ENCODE results near the gene TIAM1.
A peak's percentile ranks its signal among the peaks of the same experiment; 100 is the strongest.

TIAM1 gene

DNA sequence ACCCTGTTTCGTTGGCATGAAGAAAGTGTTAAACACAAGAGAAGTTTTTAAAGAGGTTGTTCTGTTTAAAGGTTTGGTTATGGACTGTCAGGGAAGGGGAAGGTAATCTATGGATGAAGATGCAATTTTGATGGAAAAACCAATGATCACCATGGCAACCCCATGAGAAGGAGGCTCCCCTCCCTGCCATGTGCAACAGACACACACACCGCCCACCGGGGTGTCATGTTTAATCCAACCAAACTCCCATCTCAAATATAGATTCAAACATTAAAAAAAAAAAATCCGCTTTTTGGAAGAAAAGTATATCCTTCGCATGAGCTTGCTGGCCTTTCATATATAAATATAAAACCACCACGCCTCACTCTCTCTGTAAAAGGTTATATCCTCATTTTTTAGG lies 224.9 kb downstream of the TIAM1 start:
- no peak for DNase-seq

DNA sequence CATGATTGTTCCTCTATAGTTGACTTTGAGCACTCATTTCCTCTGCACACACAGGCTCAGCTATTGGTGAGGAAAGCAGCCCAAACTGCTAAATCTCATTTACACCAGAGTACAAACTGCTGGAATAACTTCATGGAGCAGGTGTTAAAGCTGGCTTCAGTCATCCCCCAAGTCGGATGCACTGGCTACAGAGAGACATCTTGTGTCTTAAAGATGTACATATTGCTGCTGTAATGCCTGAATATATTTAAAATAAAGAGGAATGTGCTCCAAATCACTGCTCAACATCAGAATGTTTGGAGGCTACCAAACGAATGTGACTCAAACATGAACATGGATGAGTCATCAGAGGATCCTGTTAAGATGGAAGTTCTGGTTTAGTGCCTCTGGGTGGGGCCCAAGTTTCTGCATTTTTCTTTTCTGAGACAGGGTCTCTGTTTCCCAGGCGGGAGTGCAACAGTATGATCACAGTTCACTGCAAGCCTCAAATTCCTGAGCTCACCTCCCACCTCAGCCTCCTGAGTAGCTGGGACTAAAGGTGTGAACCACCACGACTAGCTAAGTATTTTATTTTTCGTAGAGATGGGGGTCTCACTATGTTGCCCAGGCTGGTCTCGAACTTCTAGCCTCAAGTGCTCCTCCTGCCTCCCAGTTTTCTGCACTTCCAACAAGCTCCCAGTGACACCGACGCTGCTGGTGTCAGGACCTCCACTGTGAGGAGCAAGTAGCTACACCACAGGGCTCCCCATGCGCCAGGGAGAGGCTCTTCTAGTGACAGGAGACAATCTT lies 226.7 kb downstream of the TIAM1 start:
- DNase-seq = no peak

DNA sequence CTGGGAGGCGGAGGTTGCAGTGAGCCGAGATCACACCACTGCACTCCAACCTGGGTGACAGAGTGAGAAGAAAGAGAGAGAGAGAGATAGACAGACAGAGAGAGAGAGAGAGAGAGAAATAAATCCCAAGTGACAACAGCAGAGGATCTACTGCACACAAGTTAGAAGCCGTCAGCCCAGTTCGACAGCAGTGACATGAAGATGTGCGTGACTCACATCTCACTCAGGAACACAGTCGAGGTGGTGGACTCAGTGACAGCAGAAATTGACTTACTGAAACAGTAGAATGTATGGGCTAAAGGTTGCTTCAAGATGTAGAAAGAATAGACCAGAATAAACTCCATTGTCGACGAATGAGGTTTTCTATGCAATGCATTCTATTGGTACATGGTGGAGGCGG lies 228.8 kb downstream of the TIAM1 start:
- no peak for DNase-seq

DNA sequence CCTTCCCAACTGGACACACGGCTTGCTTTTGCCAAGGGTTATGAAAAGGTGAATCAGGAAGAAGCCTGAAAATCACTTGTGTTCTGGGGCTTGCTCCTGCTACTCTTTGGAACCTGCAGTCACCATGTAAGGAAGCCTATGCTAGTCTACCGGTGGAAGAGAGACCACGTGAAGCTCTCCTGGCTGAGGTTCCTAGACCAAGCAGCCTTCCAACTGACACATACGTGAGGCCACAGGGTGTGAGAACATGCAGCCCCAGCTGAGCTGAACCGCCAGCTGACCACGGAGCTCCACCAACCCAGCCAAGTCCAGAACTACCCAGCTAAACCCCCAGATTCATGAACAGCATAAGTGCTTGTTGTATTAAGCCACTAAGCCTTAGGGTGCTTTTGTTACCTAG lies 233.0 kb downstream of the TIAM1 start:
- no peak for DNase-seq

DNA sequence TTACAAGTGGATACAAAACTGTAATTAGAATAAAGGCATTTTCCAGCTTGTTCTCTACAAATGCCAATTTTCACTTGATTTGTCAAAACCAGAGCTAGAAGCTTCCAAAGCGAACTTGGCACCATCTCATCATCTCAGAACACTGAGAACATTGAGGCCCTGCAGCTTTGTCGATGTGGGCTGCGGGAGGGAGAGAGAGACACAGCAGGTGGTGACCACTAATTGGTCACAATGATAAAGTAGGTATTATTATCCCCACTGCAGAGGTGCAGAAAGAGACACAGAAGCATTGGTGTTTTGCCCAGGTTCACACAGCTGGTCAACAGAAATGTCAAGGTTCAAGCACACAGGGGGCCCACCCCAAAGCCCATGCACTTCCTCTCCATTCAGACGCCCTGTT lies 233.6 kb downstream of the TIAM1 start:
- DNase-seq = no peak

DNA sequence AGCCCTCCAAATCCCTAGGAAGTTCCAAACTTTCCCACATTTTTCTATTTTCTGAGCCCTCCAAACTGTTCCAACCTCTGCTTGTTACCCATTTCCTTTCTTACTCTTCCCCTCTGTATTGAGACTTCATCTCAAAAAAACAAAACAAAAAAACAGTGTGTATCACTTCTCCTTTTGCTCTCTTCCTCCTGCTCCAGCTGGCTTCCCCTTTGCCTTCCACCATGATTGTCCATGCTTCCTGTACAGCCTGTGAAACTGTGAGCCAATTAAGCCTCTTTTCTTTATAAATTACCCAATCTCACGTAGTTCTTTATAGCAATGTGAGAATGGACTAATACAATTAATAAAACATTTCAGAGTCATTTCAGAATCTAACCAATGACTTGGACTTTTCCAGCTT lies 236.2 kb downstream of the TIAM1 start:
- DNase-seq = no peak

DNA sequence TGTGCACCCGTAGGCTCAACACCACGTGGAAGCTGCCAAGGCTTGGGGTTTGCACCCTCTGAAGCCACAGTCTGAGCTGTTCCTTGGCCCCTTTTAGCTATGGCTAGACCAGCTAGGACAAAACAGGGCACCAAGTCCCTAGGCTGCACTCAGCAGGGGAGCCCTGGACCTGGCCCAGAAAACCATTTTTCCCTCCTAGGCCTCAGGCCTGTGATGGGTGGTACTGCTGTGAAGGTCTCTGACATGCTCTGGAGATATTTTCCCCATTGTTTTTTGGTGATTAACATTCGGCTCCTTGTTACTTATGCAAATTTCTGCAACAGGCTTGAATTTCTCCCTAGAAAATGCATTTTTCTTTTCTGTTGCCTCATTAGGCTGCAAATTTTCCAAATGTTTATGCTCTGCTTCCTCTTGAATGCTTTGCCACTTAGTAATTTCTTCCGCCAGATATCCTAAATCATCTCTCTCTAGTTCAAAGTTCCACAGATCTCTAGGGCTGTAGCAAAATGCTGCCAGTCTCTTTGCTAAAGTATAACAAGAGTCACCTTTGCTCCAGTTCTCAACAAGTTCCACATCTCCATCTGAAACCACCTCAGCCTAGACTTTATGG lies 236.8 kb downstream of the TIAM1 start:
- DNase-seq = no peak

DNA sequence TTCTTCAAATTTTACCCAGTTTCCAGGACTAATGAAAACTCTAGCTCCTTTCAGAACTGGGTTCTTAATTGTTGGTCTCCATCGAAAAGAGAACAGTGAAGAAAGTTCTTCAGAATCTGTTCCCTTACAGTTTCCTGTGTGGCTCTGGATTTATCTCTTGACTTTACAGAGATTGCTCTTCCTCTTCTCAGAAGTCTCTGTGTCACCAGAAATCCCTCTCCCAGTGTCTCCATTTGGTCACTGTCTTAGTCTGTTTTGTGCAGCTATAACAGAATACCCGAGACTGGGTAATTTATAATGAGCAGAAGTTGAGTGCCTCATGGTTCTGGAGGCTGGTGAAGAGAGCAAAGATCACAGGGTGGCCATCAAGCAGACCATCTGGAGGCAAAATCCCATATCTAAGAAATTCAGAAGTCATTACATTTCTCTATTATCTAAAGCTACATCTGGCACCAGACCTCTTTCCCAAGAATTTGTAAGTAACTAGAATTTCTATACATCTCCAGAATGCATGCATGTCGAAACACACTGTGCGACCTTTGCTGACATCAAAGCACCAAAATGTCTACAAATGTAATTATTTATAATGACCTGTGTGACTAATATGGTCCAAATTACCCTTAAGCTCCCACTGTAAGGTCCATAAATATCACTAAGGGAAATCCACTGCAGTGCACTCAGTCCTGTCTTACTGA lies 240.3 kb downstream of the TIAM1 start:
- DNase-seq = no peak

DNA sequence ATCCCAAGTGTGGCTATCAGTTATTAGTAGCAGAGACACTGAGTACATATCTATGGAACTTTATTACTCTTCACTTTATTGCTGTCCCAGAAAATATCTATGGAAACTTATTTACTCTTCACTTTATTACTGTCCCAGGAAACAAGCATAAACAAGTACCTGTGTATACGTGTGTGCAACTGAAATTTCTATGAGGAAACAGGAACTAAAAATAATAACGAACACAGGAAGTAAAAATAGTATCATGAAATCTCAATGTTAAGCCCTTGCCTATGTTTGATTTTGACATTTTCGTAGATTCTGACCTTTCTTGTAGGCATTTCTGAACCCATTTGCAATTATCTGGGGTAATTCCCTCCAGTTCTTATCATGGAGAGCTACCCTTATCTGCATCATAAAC lies 240.9 kb downstream of the TIAM1 start:
- DNase-seq = no peak

DNA sequence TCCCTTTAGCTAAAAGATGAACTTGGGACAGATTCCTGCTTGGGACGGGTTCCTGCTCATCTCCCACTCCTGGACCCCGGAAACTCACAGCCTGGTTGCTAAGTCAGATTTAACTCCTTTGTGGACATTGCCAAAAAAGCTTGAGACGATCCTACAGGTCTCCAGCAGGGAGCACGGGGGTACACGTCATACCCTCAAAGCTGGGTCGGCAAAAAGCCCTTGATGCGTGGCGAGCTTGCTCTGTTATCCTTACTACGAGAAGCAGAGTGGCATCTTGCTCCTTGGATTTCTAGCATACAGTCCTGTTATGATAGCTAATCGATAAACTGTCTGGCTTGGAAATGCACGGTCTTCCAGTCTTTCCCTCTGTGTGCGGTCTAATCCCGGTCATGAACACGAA lies 244.9 kb downstream of the TIAM1 start:
- no peak for DNase-seq

DNA sequence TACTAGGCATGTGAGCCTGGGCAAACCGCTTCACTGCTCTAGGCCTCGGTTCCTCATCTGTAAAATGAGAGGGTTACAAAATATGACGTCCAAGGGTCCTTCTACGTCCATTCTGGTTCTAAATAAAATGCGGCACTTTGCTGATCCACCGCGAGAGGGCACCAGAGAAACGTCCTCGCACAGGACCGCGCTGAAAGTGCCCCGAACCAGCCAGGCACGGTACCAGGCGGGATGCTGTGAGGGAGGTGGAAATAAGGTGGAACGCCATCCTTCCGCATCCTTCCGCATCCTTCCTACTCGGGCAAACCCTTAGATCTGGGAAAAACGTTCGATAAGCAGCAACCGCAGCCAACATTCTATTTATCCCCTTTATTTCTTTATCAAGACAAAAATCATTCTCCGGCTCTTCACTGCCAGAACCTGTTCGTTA lies 245.5 kb downstream of the TIAM1 start:
- peak; percentile 83 for DNase-seq

DNA sequence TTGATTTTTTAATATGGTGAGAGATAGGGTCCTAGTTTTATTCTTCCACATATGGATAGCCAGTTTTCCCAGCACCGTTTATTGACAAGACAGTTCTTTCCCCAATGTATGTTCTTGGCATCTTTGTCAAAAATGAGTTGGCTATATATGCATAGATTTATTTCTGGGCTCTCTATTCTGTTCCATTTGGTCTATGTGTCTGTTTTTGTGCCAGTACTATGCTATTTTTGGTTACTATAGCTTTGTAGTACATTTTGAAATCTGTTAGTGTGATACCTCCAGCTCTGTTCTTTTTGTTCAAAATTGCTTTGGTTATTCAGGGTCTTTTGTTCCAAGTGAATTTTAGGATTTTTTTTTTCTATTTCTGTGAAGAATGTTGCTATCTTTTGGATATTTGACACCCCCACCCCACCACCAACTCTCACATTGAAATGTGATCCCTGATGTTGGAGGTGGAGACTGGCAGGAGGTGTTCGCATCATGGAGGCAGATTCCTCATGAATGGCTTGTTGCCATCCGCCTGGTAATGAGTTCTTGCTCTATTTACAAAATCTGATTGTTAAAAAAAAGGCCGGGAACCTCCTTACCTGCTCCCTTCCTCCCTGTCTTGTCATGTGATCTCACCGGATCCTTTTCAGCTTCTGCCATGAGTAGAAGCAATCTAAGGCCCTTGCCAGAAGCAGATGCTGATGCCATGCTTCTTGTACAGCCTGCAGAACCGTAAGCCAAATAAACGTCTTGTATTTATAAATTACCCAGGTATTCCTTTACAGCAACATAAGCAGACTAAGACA lies 251.0 kb downstream of the TIAM1 start:
- DNase-seq = no peak

DNA sequence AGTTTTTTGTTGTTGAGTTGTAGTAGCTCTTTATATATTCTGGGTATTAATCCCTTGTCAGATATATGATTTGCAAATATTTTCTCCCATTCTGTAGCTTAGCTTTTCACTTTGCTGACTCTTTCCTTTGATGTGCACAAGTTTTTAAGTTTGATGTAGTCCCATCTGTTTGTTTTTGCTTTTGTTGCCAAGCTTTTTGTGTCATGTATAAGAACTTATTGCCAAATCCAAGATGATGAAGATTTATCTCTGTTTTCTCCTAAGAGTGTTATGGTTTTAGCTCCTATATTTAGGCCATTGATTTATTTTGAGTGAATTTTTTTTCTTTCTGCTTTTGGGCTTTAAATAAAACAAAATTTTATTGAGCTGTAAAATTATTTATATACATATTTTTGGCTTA lies 253.7 kb downstream of the TIAM1 start:
- no peak for DNase-seq

DNA sequence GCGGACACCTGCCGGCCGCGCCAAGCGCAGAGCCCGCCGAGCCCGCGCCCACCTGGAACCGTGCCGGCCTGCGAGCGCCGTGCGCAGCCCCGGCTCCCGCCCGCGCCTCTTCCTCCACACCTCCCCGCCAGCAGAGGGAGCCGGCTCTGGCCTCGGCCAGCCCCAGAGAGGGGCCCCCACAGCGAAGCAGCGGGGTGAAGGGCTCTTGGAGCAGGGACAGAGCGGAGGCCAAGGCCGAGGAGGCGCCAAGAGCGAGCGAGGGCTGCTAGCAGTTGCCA lies 255.6 kb downstream of the TIAM1 start:
- no peak for DNase-seq

DNA sequence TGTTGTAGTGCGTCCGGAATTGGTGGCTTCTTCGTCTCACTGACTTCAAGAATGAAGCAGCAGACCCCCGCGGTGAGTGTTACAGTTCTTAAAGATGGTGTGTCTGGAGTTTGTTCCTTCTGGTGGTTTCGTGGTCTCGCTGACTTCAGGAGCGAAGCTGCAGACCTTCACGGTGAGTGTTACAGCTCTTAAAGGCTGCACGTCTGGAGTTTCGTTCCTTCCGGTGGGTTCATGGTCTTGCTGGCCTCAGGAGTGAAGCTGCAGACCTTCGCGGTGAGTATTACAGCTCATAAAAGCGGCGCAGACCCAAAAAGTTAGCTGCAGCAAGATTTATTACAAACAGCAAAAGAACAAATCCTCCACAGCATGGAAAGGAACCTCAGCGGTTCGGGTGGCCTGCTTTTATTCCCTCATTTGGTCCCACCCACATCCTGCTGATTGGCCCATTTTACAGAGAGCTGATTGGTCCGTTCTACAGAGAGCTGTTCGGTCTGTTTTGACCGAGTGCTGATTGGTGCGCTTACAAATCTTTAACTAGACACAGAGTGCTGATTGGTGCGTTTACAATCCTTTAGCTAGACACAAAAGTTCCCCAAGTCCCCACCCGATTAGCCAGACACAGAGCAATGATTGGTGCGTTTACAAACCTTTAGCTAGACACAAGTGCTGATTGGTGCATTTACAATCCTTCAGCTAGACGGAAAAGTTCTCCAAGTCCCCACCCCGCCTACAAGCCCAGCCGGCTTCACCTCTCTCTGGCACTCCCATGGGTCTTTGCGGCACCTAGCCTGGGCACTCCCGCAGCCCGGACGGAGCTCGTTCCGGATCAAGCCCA lies 256.2 kb downstream of the TIAM1 start:
- no peak for DNase-seq

DNA sequence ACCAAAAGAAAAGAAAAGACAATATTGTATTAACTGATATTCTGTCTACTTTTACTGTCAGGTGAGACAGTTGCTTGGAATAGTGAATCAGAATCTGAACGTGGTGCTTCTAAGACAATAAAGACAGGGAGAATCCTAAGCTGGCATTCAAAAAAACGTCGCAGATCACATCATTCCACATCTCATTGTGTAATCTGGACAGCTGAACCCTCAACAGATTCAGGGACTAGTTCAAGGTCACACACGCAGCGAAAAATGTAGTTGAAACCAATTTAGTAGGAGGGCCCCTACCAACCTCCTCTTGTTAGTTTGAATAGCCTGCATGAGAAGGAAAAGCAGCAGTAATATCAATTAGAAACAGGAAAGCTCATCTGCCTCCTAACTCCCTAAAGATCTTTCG lies 259.4 kb downstream of the TIAM1 start:
- no peak for DNase-seq

DNA sequence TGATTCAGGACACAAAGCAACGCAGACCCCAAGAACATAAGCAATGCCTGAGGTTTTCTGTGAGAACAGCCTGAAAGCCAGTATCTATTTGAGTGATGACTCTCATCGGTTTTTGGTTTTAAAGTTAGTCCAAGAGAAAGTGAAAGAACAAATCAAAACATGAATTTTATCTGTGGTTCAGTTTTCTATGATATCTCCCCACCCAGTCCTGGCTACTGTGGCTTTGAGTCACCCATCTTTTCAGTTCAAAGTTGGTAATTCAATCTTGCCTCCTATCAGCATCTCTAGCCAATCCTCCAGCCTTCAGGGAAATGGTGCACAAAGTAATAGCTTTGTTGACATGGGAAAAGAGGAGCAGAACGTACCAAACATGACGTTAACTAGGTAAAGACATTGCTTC lies 265.3 kb downstream of the TIAM1 start:
- no peak for DNase-seq

DNA sequence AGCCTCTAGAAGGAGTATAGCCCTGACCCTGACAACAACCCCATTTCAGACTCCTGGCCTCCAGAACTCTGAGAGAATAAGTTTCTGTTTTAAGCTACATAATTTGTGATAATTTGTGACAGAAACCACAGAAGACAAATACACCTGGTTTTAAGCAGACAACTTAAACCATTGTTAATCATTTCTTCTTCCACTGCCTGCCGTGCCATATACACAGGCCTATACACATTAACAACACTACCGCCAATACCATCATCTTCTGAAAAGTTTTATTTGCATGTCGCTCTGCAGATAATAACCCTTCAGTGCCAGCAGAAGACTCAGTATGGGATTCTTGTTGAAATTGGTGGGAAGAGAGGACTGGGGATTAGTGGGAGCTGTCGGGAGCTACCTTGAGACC lies 265.8 kb downstream of the TIAM1 start:
- DNase-seq = no peak

DNA sequence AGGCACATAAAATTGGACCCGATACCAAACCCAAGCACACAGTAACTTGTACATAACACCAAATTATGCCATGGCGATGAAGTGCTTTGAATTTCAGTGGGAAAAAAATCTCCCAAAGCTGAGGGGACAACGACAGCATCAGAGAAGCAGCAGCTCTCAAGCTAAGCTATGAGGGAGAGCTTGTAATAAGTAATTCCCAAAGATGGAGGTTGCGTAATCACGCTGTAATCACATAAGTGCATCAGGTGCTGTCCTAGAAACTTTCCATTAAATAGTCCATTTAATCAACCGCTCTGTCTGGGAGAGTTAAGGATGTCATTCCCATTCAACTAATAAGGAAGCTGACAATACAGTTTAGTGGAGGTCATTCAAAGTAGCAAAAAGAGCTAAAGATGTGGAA lies 268.2 kb downstream of the TIAM1 start:
- DNase-seq = no peak

DNA sequence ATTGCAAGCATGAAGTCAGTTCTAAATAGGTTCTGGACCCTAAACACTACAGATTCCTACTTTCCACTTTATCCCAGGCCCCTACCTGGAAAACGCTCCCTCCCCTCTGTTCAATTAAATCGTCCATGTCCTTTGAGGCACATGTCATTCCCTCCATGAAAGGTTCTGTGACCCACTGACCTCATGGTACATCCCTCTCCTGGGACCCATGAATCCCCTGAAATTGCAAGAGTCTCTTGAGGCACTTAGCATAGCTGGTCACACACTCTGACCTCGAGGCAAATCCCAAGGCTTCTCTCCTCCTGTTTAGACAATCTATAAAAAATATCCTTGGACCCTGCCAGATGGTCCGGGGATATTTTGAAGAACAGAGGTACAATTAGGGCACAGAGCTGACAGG lies 271.5 kb downstream of the TIAM1 start:
- no peak for DNase-seq

All from stimulated activated CD4-positive, alpha-beta T cell treated with anti-CD3 and anti-CD28 coated beads, Interleukin-2, amount 100 ng/mL, for 24 hours (primary cell).